Esophagus muscularis mucosa (tissue), 3 donors: ENCODE data around the gene CNGA4.

Source experiments
- CTCF ChIP-seq, 3 experiments: fragments of 200-600 bp in 2 of 3; fragments of 450-650 bp in 1 of 3; sonication (generic) in 2 of 3; IDR thresholded peaks; one replicate each; pipeline ENCODE4 v1.5.1; 2017 to 2019; ENCODE audit warnings: antibody characterized with exemption in 3 of 3, mild to moderate bottlenecking in 2 of 3, moderate library complexity in 1 of 3
- POLR2A ChIP-seq: fragments of 450-650 bp; IDR thresholded peaks from one replicate; pipeline ENCODE4 v1.6.1; 2017; ENCODE audit warnings: antibody characterized with exemption, moderate library complexity, mild to moderate bottlenecking, low read depth

- TF ChIP-seq CTCF (IDR thresholded peaks at IDR 0.05) (no peak), POLR2A (no peak)
Observed at GRCh38 chr11:6240139-6240538, 1.2 kb downstream of the CNGA4 start.
